ENCODE data around the gene PHACTR2.
"Not testable (repeated sequence)": the region's sequence is repeated elsewhere in the genome, so short reads cannot be mapped to it uniquely, and the experiment has no call there.

PHACTR2 gene

DNA sequence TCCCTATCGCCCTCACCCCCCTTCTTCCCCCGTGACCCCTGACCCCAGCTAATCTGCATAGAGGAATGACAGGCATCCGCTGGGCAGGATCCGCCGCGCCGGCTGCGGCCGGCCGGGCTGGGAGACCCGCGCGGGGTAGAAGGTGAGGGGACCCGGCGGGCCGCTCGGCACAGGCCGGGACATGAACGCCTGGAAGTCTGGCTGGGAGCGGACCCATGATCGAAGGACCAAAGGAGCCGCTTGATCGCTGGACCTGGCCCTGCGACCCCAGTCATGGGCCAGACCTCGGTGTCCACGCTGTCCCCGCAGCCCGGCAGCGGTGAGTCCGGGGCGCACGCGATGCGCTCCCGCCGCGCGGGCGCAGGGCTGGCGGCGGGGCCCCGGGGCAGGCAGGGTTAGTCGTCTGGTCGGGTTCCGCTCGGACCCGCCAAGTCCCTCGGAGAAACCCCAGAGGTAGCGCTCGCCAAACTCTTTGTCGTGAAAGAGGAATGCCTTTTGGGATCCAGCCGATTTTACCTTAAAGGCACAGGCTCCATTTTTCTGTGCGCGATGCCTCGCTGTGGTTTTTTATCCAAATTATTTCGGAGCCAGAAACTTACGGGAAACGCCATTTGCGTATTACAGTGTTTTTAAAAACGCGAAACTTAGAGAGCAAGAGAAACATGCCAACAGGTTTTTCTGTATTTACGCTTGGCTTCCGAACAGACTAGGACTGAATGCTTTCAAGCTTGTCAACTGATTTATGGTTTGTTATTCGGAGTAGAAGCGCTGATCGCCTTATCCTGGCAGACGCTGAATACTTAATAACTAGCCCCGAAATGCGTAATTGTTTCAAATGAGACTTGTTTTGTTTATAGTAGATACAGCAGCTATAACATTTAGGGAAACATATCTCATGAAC lies at the start of gene PHACTR2:
Gene PHACTR2 (plus strand): TSS at position 75 of the 901 bp plus-strand sequence. CDS start 199 bp downstream, at position 274.
- DNase-seq = peak; percentile 47

DNA sequence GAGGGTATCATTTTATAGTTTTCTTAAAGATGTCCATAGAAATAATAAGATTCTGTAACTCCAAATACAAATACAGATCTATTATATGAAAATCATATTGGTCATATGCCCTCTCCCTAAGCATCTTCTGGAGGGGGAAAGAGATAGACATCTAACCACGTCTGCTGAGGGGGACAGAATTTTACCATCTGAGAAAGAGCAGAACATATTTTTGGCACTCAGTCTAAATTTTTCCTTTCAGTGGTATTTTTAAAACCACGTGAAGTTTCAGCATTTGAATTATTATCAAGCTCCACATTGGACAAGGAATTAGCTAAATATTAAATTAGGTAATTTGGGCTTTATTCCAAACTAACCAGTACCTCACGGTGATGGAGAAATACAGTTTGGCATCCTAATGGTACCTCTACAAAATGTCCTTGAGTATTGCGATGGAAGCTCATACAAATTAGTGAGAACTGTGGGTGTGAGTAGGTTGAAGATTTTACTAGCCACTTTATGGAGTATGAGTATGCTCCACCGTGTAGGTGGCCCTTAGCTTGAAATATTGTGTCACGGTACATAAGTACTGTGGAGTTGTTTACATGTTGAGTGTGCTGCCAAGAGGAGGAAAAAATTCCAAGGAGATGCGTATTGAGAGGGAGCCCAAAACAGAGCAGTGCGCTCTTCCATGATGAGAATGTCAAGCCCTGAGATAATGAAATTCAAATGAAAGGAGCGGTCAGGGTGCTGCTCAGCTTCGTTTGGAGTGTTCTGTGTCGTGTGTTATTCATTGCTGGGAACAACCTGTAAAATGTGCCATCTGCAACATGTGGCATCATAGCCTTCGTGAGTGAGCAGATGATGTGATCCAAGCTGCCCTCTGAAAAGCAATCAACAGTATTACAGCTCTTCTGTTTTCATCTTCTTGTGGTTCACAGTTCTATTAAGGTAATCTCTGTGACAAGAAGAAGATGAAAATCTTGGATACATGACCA lies 48.4 kb upstream of the PHACTR2 start:
- DNase-seq = no peak

DNA sequence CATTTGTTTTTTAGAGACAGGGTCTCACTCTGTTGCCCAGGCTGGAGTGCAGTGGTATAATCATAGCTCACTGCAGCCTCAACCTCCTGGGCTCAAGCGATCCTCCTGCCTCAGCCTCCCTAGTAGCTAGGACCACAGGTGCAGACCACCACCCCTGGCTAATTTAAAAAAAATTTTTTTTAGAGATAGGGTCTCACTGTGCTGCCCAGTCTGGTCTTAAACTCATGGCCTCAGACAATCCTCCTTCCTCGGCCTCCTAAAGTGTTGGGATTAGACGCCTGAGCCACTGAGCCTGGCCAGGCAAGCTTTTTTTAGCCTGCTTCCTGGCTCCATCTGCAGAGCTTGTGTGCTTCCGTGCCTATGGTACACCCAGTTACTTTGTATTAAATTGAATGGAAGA lies 46.6 kb upstream of the PHACTR2 start:
- not testable (repeated sequence) for DNase-seq

DNA sequence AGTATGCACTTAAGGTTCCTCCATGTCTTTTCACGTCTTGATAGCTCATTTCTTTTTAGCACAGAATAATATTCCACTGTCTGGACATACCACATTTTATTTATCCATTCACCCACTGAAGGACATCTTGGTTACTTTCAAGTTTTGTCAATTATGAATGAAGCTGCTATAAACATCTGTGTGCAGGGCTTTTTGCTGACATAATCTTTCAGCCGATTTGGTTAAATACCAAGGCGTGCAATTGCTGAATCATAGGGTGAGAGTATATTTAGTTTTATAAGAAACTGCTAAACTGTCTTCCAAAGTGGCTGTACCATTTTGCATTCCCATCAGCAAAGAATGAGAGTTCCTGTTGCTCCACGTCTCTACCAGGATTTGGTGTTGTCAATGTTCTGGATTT lies 44.9 kb upstream of the PHACTR2 start:
- DNase-seq = no peak

DNA sequence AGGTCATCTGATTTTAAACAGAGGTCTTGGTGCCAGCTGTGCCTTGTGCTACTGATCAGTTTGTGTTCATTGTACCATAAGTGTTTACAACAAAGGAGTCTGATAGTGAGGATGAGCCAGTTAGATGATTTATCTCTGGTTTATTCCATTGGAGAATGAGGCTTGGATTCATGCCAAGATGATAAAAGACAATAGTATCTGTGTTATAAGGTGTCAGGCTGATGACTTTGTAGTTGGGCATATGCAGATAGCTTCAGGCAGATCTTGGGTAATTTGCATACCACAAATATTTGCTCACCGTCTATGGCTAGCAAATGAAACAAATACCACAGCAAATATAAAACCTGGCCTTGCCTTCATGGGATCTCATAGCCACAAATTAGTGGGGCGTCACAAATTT lies 43.3 kb upstream of the PHACTR2 start:
- DNase-seq = no peak

DNA sequence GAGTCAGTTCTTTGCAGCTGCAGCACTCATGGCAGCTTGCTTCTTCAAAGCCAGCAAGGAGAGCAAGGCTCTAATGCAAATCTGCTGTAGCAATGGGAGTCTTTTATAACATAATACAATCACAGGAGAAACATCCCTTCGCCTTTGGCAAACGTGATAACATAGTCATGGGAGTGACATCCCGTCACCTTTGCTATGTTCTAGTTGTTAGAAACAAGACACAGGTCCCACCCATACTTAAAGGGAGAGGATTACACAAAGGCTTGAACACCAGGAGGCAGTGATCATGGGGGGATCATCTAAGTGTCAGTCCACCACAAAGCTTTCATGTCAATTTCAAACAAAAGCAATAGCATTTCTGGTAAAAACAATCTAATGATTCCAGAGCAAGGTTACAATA lies 40.1 kb upstream of the PHACTR2 start:
- DNase-seq = no peak

DNA sequence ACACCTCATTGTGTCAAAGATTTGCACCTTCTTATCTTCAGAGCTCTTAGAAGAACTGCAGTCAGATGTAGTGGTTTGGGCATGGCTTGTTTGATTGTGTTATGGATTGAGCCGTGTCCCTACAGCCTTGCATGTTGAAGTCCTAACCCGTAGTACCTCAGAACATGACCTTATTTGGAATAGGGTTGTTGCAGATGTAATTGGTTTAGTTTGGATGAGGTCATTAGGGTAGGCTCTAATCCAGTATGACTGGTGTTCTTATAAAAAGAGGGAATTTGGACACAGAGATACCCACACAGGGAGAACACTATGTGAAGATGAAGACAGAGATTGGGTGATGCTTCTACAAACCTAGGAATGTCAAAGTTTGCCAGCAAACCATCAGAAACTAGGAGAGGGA lies 35.4 kb upstream of the PHACTR2 start:
- DNase-seq = no peak

DNA sequence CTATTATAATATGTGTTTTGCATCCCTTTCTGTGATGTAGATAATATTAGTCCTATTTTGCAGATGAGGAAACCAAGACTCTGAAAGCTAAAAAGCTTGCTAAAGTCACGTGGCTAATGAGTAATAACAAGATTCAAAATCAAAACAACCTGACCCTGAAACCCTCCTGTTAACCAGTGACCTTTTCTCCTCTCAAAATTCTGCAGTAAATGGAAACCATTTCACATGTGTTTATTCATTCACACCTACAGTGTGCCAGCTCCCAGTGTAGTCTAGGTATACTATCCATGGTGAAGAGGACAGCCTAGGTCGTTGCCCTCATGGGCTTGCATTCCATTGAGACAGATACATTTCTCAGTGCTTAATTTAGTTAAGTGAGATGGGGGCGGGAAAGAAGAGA lies 30.6 kb upstream of the PHACTR2 start:
- no peak for DNase-seq

DNA sequence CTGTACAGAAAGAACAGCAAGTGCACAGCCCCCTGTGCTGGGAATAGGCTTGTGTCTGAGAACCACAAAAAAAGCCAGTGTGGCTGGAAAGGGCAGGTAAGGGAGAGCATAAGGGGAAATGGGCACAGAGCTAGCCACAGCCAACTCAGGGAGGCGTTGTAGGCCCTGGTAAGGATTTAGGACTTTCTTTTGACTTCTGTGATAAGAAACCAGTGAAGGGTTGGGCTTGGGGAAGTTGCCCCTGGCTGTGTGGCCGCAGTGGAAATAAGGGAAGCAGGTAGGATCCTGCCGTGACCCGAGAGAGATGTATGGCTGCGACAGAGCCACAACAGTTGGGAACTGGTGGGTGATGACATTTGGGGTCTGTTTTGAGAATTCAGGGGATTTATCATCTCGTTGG lies 30.0 kb upstream of the PHACTR2 start:
- no peak for DNase-seq

DNA sequence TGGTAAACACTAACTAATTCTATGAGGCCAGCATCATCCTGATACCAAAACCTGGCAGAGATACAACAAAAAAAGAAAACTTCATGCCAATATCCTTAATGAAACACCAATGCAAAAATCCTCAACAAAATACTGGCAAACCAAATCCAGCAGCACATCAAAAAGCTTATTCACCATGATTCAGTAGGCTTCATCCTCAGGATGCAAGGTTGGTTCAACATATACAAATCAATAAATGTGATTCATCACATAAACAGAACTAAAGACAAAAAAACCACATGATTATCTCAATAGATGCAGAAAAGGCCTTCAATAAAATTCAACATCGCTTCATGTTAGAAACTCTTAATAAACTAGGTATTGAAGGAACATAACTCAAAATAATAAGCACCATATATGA lies 28.4 kb upstream of the PHACTR2 start:
- DNase-seq = not testable (repeated sequence)

DNA sequence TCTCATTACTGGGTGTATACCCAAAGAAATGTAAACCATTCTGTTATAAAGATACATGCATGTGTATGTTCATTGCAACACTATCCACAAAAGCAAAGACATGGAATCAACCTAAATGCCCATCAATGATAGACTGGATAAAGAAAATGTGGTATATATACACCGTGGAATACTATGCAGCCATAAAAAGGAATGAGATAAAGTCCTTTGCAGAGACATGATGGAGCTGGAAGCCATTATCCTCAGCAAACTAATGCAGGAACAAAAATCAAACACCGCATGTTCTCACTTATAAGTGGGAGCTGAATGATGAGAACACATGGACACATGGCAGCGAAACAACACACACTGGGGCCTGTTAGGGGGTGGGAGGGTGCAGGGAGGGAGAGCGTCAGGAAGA lies 26.4 kb upstream of the PHACTR2 start:
- DNase-seq = not testable (repeated sequence)

DNA sequence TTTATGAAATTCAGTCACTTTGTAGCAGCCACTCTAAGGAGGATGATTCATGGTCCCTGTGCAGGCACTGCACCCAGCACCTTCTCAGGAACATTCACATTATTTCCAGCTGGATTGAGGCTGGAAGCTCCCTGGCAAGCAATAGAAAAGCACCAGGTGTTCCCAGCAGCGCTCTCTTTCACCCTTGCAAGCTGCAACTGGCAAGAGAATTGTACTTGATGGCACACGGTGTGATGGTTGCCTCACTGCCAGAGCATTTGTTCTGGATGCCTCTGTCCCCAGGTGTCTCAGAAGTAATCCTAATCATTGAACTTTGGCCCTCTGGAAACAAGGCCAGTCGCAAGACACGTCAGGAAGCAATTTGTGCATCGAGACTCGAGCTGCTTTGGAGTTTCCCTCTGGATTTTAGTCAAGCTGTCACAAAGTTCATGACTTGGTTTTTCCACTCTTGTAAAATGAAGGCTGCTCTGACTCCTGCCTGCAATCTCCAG lies 24.9 kb upstream of the PHACTR2 start:
- DNase-seq = no peak

DNA sequence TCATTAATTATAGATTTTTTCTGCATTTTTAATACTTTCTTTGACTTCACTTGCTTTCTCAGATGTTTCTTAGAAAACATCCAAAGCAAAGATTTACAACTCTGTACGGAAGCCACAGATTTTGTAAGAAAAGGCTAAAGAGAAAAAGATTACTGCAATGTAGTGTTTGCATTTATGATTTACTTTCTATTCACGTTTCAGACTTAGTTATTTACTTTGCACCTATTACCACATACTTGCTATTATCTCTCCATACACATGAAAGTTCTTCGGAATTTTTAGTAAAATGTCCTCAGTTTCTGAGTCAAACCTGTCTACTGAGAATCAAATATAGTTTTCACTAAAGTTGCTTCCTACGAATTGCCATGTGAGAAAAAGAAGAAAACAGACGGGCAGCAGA lies 22.2 kb upstream of the PHACTR2 start:
- no peak for DNase-seq

DNA sequence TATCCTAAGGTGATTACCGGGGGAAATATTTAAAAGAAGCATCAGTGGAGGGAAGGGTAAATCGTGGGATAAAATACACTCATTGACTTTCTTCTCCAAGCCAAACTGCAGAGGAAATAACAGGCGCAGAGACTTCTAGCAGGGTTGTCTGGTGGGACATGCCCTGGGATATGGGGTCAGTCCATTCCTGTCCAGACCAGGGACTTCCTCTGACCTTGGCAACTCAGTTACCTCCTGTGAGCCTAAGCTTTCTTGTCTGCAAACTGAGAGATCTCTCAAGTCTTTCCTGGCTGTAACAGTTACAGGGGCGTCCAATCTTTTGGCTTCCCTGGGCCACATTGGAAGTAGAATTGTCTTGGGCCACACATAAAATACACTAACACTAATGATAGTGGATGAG lies 21.7 kb upstream of the PHACTR2 start:
- DNase-seq = no peak

DNA sequence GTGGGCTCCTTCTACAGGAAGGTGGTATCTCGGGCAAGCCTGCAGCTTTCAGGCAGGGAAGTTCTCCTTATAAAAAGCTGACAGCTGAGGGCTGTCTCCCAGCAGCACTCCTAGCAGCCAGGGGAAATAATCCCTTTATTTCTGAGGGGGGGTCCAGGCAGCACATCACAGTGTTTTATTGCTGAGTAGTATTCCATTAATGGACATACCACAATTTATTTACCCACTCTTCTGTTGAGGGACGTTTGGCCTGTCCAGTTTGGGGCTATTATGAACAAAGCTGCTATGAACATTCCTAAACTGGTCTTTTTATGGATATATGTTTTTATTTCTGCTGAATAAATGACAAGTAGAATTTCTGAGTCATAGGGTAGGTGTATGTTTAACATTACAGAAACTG lies 20.0 kb upstream of the PHACTR2 start:
- DNase-seq = no peak

DNA sequence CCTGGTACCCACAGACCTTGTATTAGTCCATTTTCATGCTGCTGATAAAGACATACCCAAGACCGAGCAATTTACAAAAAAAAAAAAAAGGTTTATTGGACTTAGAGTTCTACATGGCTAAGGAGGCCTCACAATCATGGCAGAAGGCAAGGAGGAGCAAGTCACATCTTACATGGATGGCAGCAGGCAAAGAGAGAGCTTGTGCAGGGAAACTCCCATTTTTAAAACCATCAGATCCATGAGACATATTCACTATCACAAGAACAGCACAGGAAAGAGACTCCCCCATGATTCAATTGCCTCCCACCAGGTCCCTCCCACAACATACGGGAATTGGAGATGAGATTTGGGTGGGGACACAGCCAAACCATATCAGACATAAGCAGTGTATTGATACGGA lies 17.6 kb upstream of the PHACTR2 start:
- not testable (repeated sequence) for DNase-seq

DNA sequence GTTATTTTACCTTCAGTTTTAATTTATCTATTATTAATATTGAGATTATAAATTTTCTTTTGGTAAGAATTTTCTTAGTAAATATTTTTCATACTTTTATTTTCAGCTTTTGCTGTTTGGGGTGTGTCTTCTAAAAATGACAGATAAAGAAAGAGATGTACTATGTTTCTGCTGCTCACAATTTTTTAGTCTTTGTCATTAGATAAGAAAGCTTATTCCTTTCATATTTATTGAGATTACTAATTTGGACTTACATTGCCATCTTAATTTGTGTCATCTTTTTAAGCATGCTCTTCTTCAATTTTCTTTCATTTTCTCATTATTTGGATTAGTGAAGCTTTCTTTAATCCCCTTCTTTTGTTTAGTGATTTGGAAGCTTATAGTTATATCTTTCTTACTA lies 13.6 kb upstream of the PHACTR2 start:
- DNase-seq = no peak

DNA sequence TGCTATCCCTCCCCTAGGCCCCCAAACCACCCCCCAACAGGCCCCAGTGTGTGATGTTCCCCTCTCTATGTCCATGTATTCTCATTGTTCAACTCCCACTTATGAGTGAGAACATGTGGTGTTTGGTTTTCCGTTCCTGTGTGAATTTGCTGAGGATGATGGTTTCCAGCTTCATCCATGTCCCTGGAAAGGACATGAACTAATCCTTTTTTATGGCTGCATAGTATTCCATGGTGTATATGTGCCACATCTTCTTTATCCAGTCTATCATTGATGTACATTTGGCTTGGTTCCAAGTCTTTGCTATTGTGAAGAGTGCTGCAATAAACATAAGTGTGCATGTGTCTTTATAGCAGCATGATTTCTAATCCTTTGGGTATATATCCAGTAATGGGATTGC lies 11.8 kb upstream of the PHACTR2 start:
- DNase-seq = not testable (repeated sequence)

DNA sequence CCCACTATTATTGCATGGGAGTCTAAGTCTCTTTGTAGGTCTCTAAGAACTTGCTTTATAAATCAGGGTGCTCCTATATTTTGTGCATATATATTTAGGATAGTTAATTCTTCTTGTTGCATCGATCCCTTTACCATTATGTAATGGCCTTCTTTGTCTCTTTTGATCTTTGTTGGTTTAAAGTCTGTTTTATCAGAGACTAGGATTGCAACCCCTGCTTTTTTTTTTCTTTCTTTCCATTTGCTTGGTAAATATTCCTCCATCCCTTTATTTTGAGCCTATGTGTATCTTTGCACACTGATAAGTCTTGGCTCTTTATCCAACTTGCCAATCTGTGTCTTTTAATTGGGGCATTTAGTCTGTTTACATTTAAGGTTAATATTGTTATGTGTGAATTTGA lies 8.3 kb upstream of the PHACTR2 start:
- not testable (repeated sequence) for DNase-seq

DNA sequence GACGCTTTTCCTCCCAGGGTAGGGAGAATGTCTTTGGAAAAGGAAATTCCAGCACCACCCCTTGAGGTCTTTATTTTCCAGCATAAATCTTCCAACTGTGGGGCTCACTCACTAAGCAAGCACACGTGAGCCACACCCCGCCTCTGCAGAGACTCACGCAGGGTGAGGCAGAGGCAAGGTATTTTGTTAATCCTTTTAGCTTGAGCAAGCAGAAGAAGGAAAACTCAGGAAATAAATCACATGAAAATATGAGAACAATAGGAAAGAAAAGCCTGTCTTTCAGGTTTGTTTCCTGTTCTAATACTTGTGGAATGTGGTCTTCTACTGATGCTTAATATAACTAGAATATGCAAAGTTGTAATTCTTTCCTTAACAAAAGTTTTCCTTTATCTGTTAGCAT lies 4.1 kb upstream of the PHACTR2 start:
- DNase-seq = no peak

DNA sequence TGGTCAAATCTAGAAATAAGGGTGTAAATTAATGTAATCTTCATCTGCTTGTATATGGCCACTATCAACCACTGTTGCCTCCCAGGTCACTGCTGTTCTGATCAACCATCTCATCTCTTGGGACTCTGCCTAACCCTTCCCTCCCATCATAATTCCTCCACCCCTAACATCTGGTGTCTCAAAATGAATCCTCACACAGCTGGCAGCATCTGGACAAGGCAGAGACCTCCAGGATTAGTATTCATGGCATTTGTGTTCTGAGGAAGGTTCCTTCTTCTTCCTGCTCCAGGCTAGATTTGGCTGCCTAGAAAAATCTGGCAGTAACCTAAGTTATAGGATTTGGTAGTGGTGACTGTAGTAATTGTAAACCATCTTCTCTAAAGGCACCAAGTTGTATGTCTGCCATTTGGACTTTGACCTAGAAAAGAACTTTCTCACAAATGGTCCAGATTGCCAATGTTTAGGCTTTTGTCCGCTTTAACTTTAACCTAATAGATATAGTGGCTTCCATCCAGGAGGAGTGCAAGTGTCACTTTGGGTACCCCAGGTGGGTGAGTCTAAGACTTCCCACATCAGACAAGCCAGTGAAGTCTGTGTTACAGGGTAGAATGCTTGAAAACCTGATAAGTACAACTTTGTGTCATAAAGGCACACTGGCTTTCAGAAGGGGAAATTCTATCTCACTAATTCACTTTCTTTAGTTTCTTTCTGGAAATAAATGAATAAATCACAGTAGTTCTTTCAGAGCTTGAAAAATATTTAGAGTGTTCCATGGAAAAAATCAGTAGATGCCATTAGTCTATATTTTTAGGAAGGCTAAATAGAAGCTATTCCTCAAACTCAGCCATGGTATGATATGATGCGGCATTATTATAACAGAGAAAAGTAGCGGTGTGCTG lies 3.0 kb upstream of the PHACTR2 start:
- no peak for DNase-seq

DNA sequence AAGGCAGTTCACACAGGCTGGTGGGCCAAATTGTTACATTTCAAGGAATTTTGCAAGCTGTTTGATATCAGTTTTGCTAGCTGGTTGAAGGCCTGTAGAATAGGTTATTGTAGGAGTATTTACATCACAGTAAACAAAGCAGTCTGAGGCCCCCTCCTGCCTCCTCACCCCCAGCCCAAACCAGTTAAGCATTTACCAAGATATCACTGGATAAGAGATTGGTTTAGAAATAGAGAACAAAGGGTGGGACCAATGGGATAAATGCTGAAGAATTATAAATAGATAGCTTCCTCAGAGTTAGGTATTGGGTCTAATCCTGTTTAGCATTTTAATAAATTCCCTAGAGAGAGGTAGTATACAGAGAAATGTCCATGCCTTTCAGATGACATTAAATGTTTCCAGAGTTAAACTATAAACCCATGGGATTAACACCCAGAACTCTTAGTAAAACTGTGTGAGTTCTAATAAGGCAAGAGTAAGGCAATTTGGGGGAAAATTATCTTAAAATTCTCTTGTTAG lies 2.3 kb upstream of the PHACTR2 start:
- no peak for DNase-seq
